Middle frontal gyrus (tissue), 1 donor: Measurements from ENCODE around the gene SLC47A2.
"Not testable (repeated sequence)": the region's sequence is repeated elsewhere in the genome, so short reads cannot be mapped to it uniquely, and the experiment has no call there.

Experiments used
- DNase-seq: peaks from one replicate; pipeline ENCODE4 v3.0.0-alpha.2; 2015; ENCODE audit warnings: low spot score; ENCODE audit errors: extremely low spot score

The SLC47A2 gene

DNA sequence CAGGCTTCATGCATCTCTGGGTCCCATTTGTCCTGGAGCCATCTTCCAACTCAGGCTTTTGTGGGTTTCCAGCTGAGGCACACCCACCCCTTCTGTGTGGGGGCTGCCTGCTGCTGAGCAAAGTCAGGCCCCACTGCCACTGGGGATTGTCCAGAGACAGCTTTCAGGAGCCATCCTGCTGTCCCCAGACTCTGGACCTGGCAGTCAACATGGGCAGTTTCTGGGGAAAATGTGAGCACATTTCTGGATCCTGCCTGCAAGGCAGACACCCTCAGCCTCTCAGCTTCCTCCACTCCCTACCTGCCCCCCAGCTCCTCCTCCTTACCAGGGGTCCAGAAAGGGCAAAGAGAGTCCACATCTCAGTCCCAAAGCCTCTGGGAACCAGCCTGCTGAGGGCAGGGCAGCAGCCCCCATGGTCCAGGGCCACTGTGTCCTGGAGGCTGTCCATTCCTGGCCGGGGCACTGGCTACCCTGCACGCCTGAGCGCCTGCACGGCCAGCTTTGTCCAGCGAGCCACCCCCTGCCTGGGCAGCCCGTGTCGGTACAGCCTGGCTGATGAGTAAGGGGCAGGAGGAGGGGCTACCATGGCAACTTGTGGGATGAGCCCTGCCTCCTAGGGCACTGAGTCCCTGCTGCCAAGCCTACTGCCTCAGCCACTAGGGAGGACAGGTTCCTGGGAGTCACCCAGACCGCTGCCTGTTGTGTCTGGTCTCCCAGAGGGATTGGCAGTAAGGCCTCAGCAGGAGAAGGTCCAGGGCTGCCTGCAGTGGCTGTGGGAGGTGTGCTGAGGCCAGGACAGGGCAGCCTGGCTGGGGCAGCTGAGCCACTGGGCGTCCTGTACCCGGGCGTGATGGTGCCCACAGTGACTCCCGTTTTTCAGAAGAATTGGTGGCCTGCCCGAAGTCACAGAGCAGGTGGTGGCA is at the start of gene SLC47A2:
Gene SLC47A2 (minus strand): TSS at position 477 of the 923 bp plus-strand sequence. CDS start 29 bp downstream, at position 448.
- DNase-seq: no peak

- no peak for DNase-seq
These were observed 49.6 kb upstream of the SLC47A2 start for GRCh38 chr17:19766016-19766415.

DNA sequence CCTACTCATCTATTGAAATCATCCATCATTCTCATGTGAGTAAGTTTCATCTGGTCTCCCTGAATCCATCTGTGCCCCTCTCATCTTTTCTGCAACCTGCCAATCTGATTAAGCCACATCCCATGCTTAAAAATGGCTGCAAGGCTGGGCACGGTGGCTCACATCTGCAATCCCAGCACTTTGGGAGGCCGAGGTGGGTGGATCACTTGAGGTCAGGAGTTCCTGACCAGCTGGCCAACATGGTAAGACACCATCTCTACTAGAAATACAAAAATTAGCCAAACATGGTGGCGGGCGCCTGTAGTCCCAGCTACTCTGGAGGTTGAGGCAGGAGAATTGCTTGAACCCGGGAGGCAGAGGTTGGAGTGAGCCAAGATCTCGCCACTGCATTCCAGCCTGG is 47.6 kb upstream of the SLC47A2 start:
- DNase-seq: not testable (repeated sequence)

DNA sequence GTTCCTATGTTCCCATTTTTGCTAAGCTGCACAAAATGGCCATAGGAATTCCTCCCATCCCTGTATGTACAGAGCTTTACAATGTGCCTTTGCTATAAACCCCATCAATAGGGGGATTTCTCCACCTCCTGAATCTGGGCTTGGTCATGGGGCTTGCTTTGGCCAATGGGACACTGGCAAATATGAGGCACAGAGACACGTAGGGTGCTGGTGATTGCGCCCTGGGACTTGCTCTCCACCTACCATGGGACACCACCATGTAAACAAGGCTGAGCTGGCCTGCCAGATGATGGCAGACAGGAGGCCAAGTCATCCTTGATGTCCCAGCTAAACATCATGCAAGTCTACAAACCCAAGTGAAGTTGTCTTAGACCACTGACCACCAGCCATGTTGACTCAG is 47.0 kb upstream of the SLC47A2 start:
- DNase-seq: no peak

GRCh38 chr17:19762515-19762961 is 46.2 kb upstream of the SLC47A2 start:
- DNase-seq: no peak

DNA sequence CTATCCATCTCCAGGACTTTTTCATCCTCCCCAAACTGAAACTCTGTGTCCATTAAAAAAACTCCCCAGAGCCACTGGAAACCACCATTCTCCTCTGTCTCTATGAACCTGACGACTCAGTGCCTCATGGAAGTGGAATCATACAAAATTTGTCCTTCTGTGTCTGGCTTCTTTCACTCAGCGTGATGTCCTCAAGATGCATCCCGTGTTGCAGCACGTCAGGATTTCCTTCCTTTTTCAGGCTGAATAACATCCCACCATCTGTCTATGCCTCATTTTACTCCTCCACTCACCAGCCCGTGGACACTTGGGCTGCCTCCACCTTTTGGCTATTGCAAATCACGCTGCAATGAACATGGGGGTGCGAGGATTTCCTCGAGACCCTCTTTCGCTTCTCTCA is 44.4 kb upstream of the SLC47A2 start:
- DNase-seq: no peak

- DNase-seq: no peak
These were observed 43.5 kb upstream of the SLC47A2 start for GRCh38 chr17:19759568-19760549.

DNA sequence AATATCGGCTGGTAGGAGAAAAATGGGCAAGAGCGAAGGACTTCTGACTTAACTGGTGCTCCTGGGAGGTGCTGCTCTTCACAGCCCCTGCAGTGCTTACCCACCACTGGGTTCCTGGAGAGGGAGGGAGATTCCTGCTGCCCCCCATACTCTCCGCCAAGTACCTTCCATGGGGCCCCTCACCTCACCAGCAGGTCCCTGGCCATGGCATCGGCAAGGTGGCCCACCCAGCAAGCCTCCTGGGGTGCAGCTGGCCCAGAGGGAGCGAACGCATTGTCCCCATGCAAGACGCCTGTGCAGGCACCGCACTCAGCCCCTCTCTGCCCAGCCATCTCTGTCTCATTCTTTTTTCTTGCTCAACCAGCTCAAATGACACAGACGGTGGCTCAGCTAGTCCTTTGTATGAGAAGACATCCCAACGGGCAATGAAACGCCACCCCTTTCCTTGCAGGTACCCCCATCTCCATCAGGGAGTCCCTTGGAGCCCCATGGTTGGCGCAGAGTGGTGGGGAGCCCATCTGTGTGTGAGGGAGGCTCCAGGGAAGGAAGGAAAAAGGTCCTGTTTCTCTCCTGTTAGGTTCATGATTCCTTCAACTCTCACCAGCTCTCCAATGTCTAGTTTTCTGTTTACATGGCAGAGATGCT is 41.3 kb upstream of the SLC47A2 start:
- DNase-seq: no peak

DNA sequence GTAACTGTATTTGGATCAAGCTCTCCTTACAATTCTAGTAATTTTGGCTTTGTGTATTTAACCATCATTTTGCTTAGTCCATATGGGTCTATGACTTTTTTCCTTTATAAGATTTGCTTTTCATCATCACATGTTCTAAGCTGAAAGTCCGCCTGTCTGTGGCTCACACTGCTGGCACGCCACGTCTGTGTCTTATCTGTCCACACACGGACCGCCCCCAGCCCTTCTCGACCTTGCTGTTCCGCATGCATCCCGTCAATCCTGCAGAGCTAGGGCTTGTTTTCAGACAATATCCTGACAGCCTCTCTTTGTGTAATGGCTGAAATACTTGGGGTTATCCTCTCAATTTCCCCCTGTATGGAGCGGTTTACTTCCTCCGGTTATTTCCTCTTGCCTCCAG is 40.2 kb upstream of the SLC47A2 start:
- DNase-seq: no peak

- DNase-seq: no peak
These were observed 39.6 kb upstream of the SLC47A2 start for GRCh38 chr17:19755821-19756510.

DNA sequence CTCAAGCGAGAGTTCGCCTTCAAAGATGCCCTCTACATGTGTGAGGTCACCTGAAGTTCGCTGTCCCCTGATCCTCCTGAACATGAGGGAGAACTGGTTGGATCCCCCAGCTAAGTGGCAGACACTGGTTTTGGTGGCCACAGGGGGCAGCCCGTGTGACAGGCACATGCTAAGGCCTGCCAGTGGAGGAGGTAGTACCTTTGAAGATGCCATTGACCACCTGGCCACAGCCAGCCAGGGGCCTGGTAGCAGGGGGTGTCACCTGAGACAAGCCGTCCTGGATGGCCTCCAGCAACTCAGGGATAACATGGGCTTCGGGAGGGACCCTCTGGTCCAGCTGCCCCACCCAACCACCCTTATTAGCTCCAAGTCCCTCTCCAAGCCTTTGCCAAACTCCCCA is 39.0 kb upstream of the SLC47A2 start:
- no peak for DNase-seq

DNA sequence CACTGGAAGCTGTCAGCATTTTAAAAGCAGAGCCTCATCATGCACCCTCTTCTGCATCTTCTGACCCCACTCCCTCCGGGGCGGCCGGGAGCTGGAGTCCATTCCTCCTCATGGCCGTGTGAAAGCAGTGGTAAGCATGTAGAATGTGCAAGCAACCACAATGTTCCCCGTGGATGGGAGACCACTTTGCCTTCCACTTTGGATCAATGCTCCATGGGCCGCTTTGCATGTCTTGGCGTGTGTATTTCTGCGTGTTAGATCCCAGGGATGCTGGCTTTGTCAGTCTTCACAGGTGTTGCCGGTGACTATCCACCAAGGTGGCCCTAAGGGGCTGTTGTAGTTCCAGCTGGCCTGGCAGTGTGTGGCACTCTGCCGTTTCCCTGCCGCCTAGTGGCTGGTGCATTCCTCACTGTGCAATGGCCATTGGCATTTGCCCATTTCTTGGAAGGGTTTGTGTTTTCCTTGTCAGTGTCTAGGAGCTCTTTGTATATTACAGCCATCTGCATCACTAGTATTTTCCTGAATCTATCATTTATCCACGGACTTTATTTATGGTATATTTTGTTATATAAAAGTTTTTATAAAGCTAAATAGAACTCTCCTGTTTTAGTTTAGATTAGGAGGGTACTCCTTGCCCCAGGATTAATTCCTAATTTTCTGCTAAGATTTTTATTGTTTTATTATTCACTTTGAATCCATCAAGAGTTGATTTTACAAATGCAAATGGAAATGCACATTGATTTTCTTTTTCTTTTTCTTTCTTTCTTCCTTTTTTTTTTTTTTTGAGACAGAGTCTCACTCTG is 37.5 kb upstream of the SLC47A2 start:
- no peak for DNase-seq

DNA sequence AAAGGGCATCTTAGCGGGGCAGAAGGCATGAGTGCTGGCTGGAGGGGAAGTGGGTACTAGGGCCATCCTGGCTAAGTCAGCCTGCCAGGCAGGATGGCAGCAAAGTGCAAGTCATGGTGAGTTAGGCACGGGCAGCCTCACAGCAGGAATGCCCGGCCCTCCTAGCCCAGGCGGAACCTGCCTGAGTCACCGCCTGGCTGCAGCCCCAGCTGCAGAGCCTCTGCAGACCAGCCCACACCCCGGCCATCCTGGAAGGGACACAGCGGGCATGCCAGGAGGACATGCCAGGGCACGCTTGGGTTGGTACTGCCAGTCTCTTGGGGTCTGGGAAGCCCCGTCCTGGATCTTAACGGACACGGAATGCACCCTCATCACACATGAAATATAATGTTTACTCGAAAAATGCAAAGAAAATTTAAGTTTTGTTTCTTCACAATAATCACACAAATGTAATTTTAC is 36.7 kb upstream of the SLC47A2 start:
- no peak for DNase-seq

DNA sequence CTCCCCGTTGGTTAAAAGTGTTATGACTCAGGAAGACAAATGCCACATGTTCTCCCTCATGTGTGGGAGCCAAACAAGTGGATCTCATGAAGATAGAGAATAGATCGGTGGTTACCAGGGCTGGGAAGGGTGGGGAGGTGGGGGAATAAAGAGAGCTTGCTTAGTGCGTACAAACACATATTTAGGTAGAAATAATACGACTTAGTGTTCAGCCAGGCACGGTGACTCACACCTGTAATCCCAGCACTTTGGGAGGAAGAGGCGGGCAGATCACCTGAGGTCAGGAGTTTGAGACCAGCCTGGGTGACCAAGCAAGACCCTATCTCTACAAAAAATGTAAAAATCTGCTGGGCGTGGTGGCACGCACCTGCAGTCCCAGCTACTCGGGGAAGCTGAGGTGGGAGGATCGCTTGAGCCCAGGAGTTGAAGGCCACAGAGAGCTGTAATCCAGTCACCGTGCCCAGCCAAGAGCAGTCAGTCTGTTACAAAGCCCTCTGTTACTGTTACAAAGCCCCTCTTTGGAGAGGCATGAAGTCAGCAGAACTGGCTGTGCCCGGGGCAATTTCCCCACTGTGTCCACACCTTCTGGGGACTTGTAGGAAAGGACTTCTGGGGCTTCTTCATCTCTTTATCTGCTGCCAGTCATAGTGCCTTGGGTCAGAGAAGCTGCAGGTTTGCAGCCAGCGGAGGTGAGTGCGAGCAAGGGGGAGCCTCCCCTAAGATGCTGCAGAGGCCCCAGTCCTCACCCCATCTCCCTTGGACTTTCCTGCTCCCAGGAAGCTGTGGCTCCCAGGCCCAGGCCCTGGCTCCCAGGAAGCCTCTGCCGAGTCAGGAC is 36.0 kb upstream of the SLC47A2 start:
- DNase-seq: no peak

- DNase-seq: no peak
These were observed 34.5 kb upstream of the SLC47A2 start for GRCh38 chr17:19750835-19751234.

DNA sequence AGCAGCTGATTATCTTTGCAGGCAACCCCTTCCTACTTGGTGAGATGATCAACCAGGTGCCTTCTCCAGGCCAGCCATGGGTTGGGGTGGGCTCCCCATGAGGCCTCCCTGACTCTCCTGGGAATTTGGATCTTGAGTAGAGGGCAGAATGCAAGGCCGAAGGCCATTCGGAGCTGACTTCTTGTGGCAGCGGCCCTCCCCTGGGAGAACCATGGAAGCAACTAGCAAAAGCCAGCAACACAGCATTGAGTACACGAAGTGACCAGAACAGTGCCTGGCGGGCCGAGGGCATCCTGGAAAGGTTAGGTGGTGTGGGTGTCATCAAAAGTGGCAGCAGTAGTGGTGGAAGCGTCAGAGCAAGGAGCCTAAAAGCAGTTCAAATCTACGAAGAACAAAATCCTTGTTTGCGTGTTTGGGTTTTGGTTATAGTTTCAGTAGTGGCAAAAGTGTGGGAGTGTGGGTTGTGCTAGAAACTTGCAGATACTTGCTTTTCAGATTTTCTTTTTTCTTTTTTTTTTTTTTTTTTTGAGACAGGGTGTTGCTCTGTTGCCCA is 33.7 kb upstream of the SLC47A2 start:
- DNase-seq: no peak

GRCh38 chr17:19748807-19749193 is 32.4 kb upstream of the SLC47A2 start:
- DNase-seq: no peak
